ENCODE results near the gene RNF130. TPM values are rescaled to one million over a fixed set of nuclear protein-coding genes. Genes with fewer than 3 reads are reported as not detected.

Gene RNF130
- total and polyA plus RNA-seq, 2 of the 13 experiments (the other 11 are each of a cell fraction or from before 2014, with no cell fraction given) = 28.2 to 28.3 TPM

DNA sequence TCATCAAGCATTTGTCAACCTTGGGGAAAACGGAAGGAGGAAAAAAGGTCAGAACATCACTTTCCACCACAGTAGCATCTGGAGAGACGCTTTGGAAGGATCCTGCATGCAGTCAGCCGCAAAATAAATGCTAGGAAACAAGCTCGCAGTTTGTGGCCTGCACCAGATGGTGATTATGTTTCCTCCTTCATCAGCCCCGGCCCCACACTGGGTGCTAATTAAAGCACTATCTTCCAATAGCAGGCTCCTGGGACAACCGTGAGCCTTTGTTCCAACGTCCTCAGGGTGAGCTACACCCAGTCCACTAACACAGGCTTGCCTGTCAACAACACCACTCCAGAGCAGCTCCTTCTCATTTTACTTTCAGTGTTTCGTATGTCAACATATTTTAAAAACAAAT, 64.0 kb downstream of the RNF130 start:
- no peak for FAIRE-seq
- Histone ChIP-seq H3K9me3 (ENCODE audit: low read length) (no peaks in the 10 kb centered on the region), H3K4me1 (ENCODE audit: insufficient read depth, low read length) (peaks cover 8% of the 10 kb centered on the region; the same call in 1 of the 2 replicates), H4K20me1 (ENCODE audit: insufficient read depth, low read length) (no peaks in the 10 kb centered on the region), H3K79me2 (ENCODE audit: insufficient read depth, low read length) (no peaks in the 10 kb centered on the region), H2AFZ (ENCODE audit: low read length) (no peak overlapping the region), H3K4me2 (ENCODE audit: low read depth, low read length) (no peak overlapping the region), H3K27me3 (ENCODE audit: control insufficient read depth in 1 of 2, insufficient read depth in 2 of 2, low read length in 2 of 2) (no peaks in the 10 kb centered on the region), H3K36me3 (replicated peaks in 1 of 2; ENCODE audit: control insufficient read depth in 1 of 2, insufficient read depth in 2 of 2, low read length in 2 of 2) (peaks cover 0 to 8% of the 10 kb centered on the region in 2 experiments; a peak in 2 of 5 replicates), H3K27ac (ENCODE audit: extremely low read length, insufficient read depth, low read length) (no peak overlapping the region), H3K9ac (ENCODE audit: insufficient read depth, low read depth, low read length) (no peak overlapping the region), H3K4me3 (replicated peaks in 1 of 3; ENCODE audit: insufficient read depth in 1 of 3, low read depth in 2 of 3, low read length in 3 of 3) (no peak overlapping the region)
- ChIA-PET CTCF (ENCODE audit: low intra/inter-chr PET ratio, low total read pairs) (no interaction called here), POLR2A (no interaction called here)
- ATAC-seq = no peak
- BruUV-seq (replicated peaks) = no TSS peak
- no peak for DNase-seq (ENCODE audit: low spot score)
- WGBS (ENCODE audit: low lambda C conversion rate) = 98% methylated on average over 7 of the region's 8 CpGs
- intact Hi-C loops (cut with micrococcal nuclease; ENCODE audit: unreplicated experiment) (no loop called here), in situ Hi-C loops (cut with HindIII; ENCODE audit: extremely low pct_ligation_motif_present, low pct_unique_long_range_greater_than_20kb) (no loop called here)
- TF ChIP-seq ZNF713 (CRISPR knock-in tag; IDR thresholded peaks at IDR 0.05) (no peak), ZFY (CRISPR knock-in tag; IDR thresholded peaks at IDR 0.05) (no peak), HNRNPUL1 (IDR thresholded peaks at IDR 0.05; ENCODE audit: low read depth, low read length) (no peak), ZNF782 (CRISPR knock-in tag; IDR thresholded peaks at IDR 0.05; ENCODE audit: borderline replicate concordance) (no peak), ZC3H4 (CRISPR knock-in tag; IDR thresholded peaks at IDR 0.05; ENCODE audit: borderline replicate concordance) (no peak), ZSCAN30 (CRISPR knock-in tag; IDR thresholded peaks at IDR 0.05) (no peak), ZNF777 (CRISPR knock-in tag; IDR thresholded peaks at IDR 0.05) (no peak), ZNF709 (CRISPR knock-in tag; IDR thresholded peaks at IDR 0.05) (no peak), TSC22D2 (CRISPR knock-in tag; IDR thresholded peaks at IDR 0.05; ENCODE audit: borderline replicate concordance) (no peak)
- TF ChIP-seq, protein P1, sequence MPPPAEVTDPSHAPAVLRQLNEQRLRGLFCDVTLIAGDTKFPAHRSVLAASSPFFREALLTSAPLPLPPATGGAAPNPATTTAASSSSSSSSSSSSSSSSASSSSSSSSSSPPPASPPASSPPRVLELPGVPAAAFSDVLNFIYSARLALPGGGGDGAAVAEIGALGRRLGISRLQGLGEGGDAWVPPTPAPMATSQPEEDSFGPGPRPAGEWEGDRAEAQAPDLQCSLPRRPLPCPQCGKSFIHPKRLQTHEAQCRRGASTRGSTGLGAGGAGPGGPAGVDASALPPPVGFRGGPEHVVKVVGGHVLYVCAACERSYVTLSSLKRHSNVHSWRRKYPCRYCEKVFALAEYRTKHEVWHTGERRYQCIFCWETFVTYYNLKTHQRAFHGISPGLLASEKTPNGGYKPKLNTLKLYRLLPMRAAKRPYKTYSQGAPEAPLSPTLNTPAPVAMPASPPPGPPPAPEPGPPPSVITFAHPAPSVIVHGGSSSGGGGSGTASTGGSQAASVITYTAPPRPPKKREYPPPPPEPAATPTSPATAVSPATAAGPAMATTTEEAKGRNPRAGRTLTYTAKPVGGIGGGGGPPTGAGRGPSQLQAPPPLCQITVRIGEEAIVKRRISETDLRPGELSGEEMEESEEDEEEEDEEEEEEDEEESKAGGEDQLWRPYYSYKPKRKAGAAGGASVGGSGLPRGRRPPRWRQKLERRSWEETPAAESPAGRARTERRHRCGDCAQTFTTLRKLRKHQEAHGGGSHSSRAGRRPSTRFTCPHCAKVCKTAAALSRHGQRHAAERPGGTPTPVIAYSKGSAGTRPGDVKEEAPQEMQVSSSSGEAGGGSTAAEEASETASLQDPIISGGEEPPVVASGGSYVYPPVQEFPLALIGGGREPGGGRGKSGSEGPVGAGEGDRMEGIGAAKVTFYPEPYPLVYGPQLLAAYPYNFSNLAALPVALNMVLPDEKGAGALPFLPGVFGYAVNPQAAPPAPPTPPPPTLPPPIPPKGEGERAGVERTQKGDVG (CRISPR knock-in tag; IDR thresholded peaks at IDR 0.05; ENCODE audit: borderline replicate concordance) = no peak
- TF ChIP-seq, protein P2, sequence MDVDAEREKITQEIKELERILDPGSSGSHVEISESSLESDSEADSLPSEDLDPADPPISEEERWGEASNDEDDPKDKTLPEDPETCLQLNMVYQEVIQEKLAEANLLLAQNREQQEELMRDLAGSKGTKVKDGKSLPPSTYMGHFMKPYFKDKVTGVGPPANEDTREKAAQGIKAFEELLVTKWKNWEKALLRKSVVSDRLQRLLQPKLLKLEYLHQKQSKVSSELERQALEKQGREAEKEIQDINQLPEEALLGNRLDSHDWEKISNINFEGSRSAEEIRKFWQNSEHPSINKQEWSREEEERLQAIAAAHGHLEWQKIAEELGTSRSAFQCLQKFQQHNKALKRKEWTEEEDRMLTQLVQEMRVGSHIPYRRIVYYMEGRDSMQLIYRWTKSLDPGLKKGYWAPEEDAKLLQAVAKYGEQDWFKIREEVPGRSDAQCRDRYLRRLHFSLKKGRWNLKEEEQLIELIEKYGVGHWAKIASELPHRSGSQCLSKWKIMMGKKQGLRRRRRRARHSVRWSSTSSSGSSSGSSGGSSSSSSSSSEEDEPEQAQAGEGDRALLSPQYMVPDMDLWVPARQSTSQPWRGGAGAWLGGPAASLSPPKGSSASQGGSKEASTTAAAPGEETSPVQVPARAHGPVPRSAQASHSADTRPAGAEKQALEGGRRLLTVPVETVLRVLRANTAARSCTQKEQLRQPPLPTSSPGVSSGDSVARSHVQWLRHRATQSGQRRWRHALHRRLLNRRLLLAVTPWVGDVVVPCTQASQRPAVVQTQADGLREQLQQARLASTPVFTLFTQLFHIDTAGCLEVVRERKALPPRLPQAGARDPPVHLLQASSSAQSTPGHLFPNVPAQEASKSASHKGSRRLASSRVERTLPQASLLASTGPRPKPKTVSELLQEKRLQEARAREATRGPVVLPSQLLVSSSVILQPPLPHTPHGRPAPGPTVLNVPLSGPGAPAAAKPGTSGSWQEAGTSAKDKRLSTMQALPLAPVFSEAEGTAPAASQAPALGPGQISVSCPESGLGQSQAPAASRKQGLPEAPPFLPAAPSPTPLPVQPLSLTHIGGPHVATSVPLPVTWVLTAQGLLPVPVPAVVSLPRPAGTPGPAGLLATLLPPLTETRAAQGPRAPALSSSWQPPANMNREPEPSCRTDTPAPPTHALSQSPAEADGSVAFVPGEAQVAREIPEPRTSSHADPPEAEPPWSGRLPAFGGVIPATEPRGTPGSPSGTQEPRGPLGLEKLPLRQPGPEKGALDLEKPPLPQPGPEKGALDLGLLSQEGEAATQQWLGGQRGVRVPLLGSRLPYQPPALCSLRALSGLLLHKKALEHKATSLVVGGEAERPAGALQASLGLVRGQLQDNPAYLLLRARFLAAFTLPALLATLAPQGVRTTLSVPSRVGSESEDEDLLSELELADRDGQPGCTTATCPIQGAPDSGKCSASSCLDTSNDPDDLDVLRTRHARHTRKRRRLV (CRISPR knock-in tag; IDR thresholded peaks at IDR 0.05) = no peak
- TF ChIP-seq, protein P3, sequence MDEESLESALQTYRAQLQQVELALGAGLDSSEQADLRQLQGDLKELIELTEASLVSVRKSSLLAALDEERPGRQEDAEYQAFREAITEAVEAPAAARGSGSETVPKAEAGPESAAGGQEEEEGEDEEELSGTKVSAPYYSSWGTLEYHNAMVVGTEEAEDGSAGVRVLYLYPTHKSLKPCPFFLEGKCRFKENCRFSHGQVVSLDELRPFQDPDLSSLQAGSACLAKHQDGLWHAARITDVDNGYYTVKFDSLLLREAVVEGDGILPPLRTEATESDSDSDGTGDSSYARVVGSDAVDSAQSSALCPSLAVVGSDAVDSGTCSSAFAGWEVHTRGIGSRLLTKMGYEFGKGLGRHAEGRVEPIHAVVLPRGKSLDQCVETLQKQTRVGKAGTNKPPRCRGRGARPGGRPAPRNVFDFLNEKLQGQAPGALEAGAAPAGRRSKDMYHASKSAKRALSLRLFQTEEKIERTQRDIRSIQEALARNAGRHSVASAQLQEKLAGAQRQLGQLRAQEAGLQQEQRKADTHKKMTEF (CRISPR knock-in tag; IDR thresholded peaks at IDR 0.05) = no peak
- TF ChIP-seq, protein P4, sequence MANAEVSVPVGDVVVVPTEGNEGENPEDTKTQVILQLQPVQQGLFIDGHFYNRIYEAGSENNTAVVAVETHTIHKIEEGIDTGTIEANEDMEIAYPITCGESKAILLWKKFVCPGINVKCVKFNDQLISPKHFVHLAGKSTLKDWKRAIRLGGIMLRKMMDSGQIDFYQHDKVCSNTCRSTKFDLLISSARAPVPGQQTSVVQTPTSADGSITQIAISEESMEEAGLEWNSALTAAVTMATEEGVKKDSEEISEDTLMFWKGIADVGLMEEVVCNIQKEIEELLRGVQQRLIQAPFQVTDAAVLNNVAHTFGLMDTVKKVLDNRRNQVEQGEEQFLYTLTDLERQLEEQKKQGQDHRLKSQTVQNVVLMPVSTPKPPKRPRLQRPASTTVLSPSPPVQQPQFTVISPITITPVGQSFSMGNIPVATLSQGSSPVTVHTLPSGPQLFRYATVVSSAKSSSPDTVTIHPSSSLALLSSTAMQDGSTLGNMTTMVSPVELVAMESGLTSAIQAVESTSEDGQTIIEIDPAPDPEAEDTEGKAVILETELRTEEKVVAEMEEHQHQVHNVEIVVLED (CRISPR knock-in tag; IDR thresholded peaks at IDR 0.05; ENCODE audit: borderline replicate concordance) = no peak
